A549 treated with GW870086 at 1 μM for 4 hours (cell line): ENCODE data around the gene ZG16B. TPM values are rescaled to one million over a fixed set of nuclear protein-coding genes. Genes with fewer than 3 reads are reported as not detected.

Experiments used
- total RNA-seq: library from RNA; stranded (reverse); fragments of 200-300 nt; extraction: Qiagen RNA extraction; gene quantifications from 5 replicates; pipeline ENCODE4 v1.2.3, GENCODE V29; 2022; ENCODE audit warnings: low read depth

ZG16B gene
- 0.61 to 1.3 TPM (median 1.00 TPM) in 5 replicates for total RNA-seq

GRCh38 chr16:2829501-2830354, at the start of gene ZG16B:
ZG16B (plus strand) TSS chr16:2830303; CDS start chr16:2830442, 139 bp downstream.

GRCh38 chr16:2787406-2787805, 42.7 kb upstream of the ZG16B start, which contains the start of gene PRSS33:
PRSS33 (minus strand) TSS chr16:2787560; CDS start chr16:2786547, 1,013 bp downstream.

GRCh38 chr16:2816751-2817339, 13.3 kb upstream of the ZG16B start, which contains the start of gene PRSS21:
PRSS21 (plus strand) TSS chr16:2817237; CDS start chr16:2817269, 32 bp downstream.

GRCh38 chr16:2857451-2858244, 27.5 kb downstream of the ZG16B start, which contains the start of gene PRSS22:
PRSS22 (minus strand) TSS chr16:2858170; CDS start chr16:2858104, 66 bp downstream.

Other genes with a start within 250 kb of the ZG16B start
- 36.0 to 45.0 TPM (median 43.8 TPM) in 5 replicates for gene KCTD5, start 147.8 kb upstream of the ZG16B start, total RNA-seq
- gene PRSS27, start 110.1 kb upstream of the ZG16B start, total RNA-seq = 0.71 to 1.9 TPM (median 1.3 TPM) in 5 replicates
- gene SRRM2, start 77.7 kb upstream of the ZG16B start, total RNA-seq = 305 to 408 TPM (median 384 TPM) in 5 replicates
- gene ELOB, start 53.0 kb upstream of the ZG16B start, total RNA-seq = 488 to 558 TPM (median 510 TPM) in 5 replicates
- not detected in 5 replicates for gene PRSS33, start 42.7 kb upstream of the ZG16B start, total RNA-seq
- gene PRSS41, start 31.8 kb upstream of the ZG16B start, total RNA-seq = not detected in 5 replicates
- 0.15 TPM in 1 of 5 replicates, not detected in the others for gene PRSS21, start 13.1 kb upstream of the ZG16B start, total RNA-seq
- gene PRSS22, start 27.9 kb downstream of the ZG16B start, total RNA-seq = 0.39 to 1.4 TPM (median 1.3 TPM) in 5 replicates
- 46.6 to 54.3 TPM (median 52.3 TPM) in 5 replicates for gene FLYWCH2, start 52.9 kb downstream of the ZG16B start, total RNA-seq
- 19.4 to 31.3 TPM (median 26.1 TPM) in 5 replicates for gene FLYWCH1, start 81.6 kb downstream of the ZG16B start, total RNA-seq
- 1.3 to 3.0 TPM (median 2.3 TPM) in 5 replicates for gene KREMEN2, start 134.0 kb downstream of the ZG16B start, total RNA-seq
- 32.0 to 45.1 TPM (median 41.2 TPM) in 5 replicates for gene PAQR4, start 139.0 kb downstream of the ZG16B start, total RNA-seq
- gene PKMYT1, start 150.1 kb downstream of the ZG16B start, total RNA-seq = 65.1 to 89.9 TPM (median 84.9 TPM) in 5 replicates
- 0.23 to 0.48 TPM (median 0.29 TPM) in 5 replicates for gene CLDN9, start 182.6 kb downstream of the ZG16B start, total RNA-seq
- 0.24 to 0.57 TPM (median 0.48 TPM) in 5 replicates for gene CLDN6, start 187.9 kb downstream of the ZG16B start, total RNA-seq
- 446 to 645 TPM (median 558 TPM) in 5 replicates for gene TNFRSF12A, start 190.1 kb downstream of the ZG16B start, total RNA-seq
- 212 to 248 TPM (median 240 TPM) in 5 replicates for gene HCFC1R1, start 193.6 kb downstream of the ZG16B start, total RNA-seq
- 25.3 to 35.1 TPM (median 31.9 TPM) in 5 replicates for gene THOC6, start 193.7 kb downstream of the ZG16B start, total RNA-seq
- gene BICDL2, start 206.6 kb downstream of the ZG16B start, total RNA-seq = not detected in 5 replicates
- gene MMP25, start 216.3 kb downstream of the ZG16B start, total RNA-seq = 0.81 to 1.2 TPM (median 0.90 TPM) in 5 replicates
- 21.6 to 35.8 TPM (median 29.8 TPM) in 5 replicates for gene IL32, start 235.3 kb downstream of the ZG16B start, total RNA-seq